ENCODE data around the gene SERPIND1.

- no peak for TF ChIP-seq CTCF (IDR thresholded peaks at IDR 0.05)
- TF ChIP-seq POLR2A (IDR thresholded peaks at IDR 0.05): no peak
These were observed 35.7 kb downstream of the SERPIND1 start for GRCh38 chr22:20809538-20810185.

All from thyroid gland (tissue), 4 donors.